Erythroblast (primary cell): ENCODE data around the gene SPOCK1.

Experiments
- GATA1 ChIP-seq: IDR thresholded peaks from 2 replicates; pipeline ENCODE4 v1.6.1; 2011; ENCODE audit warnings: low read depth, mild to moderate bottlenecking, control low read depth, low read length, moderate library complexity
- POLR2A ChIP-seq: IDR thresholded peaks from 2 replicates; pipeline ENCODE4 v1.6.1; 2011; ENCODE audit warnings: mild to moderate bottlenecking, low read length

DNA sequence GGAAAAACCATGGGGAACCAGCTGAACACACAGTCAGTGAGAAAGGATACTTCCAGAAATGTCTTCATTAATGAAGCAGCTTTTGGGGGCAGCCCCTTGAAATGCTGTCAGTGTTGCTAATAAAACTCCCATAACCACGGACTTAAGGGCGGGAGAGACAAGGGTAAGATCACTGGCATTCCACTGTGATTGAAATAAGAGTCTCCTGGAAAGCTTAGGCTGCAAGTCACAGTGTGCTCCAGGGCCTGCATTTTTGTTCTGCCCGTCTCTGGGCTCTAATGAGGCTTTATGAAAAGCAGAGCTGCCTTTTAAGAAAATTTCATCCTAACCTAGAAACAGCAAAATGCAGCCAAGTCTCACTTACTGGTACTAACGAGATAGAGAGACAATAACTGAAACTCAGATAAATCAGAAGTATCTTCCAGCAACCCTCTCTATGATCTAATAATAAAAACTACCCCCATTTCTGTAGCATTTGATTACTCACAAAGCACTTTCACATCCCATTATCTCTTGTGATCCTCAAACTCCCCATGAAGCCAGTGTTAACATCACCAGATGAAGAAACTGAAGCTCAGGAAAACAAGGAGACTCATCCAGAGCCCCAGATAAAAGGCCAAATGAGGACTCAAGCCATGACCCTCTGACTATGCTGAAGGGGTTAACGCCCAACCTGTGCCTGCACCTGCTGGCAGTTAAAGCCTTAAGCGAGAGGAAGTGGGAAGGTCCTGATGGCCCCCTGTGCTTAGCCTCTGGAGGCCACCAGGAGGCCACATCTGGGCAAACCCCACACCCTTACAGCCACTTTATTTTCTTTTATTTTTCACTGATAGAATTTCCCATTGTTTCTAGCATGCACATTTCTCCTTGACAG lies 37.5 kb downstream of the SPOCK1 start:
- TF ChIP-seq POLR2A = no peak
- no peak for TF ChIP-seq GATA1
